Stomach (tissue), 4 donors: ENCODE data around the gene MMEL1.

Experiments
- POLR2A ChIP-seq, 4 donors: fragments of 450-650 bp; IDR thresholded peaks; one replicate each; pipeline ENCODE4 v1.6.1; 2016; ENCODE audit warnings: antibody characterized with exemption in 4 of 4, control low read depth in 2 of 4, mild to moderate bottlenecking in 1 of 4, moderate library complexity in 1 of 4
- POLR2AphosphoS5 ChIP-seq, 3 donors: sonication (generic); formaldehyde crosslinking; IDR thresholded peaks; one replicate each; pipeline ENCODE4 v1.6.1; 2016; ENCODE audit warnings: antibody characterized with exemption in 3 of 3
- TF ChIP-seq, protein P1 (sequence below), 7 experiments: fragments of 450-650 bp in 4 of 7; fragments of 200-600 bp in 3 of 7; sonication (generic) in 3 of 7; IDR thresholded peaks; one replicate each; pipeline ENCODE4 v1.5.1; 2016 to 2019; ENCODE audit warnings: antibody characterized with exemption in 7 of 7, control low read depth in 2 of 7, mild to moderate bottlenecking in 1 of 7

DNA sequence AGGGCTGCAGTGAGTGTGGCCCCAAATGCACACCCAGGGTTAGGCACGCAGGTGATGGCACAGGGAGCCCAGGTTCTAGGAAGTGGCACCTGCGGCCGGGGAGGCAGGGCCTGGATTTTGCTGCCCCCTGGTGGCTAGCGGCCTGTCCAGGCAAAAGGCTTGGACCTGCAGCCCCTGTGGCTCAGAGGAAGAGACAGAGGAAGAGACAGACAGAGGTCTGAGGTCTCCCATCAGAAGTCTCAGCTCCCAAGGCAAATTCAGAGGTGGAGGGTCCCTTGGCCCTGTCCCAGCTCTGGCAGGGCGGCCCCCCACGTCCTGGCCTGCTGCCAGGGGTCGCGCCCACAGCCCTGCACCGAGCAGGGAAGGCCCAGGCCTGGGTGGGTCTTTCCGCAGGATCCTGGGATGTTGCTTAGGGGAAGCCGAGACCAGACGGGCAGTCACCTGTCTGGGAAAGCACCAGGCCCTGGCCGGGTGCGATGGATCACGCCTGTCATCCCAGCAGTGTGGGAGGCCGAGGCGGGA is 84.7 kb downstream of the MMEL1 start:
- TF ChIP-seq, protein P1, sequence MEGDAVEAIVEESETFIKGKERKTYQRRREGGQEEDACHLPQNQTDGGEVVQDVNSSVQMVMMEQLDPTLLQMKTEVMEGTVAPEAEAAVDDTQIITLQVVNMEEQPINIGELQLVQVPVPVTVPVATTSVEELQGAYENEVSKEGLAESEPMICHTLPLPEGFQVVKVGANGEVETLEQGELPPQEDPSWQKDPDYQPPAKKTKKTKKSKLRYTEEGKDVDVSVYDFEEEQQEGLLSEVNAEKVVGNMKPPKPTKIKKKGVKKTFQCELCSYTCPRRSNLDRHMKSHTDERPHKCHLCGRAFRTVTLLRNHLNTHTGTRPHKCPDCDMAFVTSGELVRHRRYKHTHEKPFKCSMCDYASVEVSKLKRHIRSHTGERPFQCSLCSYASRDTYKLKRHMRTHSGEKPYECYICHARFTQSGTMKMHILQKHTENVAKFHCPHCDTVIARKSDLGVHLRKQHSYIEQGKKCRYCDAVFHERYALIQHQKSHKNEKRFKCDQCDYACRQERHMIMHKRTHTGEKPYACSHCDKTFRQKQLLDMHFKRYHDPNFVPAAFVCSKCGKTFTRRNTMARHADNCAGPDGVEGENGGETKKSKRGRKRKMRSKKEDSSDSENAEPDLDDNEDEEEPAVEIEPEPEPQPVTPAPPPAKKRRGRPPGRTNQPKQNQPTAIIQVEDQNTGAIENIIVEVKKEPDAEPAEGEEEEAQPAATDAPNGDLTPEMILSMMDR (IDR thresholded peaks at IDR 0.05) = peak in 5 of 7 experiments; percentile 85 to 96 (median 94)
- TF ChIP-seq POLR2A (IDR thresholded peaks at IDR 0.05) (no peak), POLR2AphosphoS5 (IDR thresholded peaks at IDR 0.05) (peak; percentile 5 to 60 (median 8))
